ENCODE results near the gene SUPT3H. TPM values are rescaled to one million over a fixed set of nuclear protein-coding genes. Genes with fewer than 3 reads are reported as not detected.

SUPT3H gene
- total and polyA plus RNA-seq, 2 of the 8 experiments (the other 6 are each of a cell fraction or from before 2014, with no cell fraction given), result 18.8 to 23.0 TPM

DNA sequence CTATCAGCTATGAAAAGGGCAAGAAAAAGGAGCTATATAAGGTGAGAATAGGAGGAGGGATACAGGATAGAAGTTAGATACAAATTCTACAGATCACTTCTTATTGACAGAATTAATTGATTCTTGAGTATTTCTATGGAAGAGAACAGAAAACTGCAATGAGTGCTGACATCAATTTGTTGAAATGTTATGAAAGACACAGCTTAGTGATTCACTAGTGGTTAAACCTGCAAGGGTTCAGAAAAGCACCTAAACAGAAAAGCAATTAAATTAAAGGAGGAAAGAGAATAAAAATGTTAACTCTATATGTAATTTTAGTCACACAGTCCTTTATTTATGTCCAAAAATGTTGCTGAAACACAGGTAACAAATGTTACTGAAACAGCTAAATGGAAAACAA, 304.0 kb downstream of the SUPT3H start:
- Histone ChIP-seq H2AFZ (ENCODE audit: low read length) (no peak overlapping the region), H2BK20ac (ENCODE audit: low read length) (no peak overlapping the region), H3K4me3 (ENCODE audit: extremely low read depth in 1 of 4, insufficient read depth in 2 of 4, low read depth in 3 of 4, low read length in 4 of 4) (no peak overlapping the region), H3K27me3 (replicated peaks in 1 of 4; ENCODE audit: control insufficient read depth in 3 of 4, extremely low read depth in 1 of 4, insufficient read depth in 3 of 4, low read length in 3 of 4) (no peaks in the 10 kb centered on the region), H3K9ac (replicated peaks in 1 of 4; ENCODE audit: extremely low read depth in 1 of 4, low read depth in 3 of 4, low read length in 3 of 4) (no peak overlapping the region), H4K5ac (ENCODE audit: insufficient read length, low read depth, low read length) (no peak overlapping the region), H2BK120ac (replicated peaks; ENCODE audit: low read depth, low read length) (no peak overlapping the region), H3K23ac (ENCODE audit: insufficient read length) (no peak overlapping the region), H3K79me2 (ENCODE audit: control insufficient read depth in 1 of 2, insufficient read depth in 2 of 2, low read length in 2 of 2) (no peaks in the 10 kb centered on the region), H4K91ac (replicated peaks; ENCODE audit: insufficient read length, low read length) (no peak overlapping the region), H3K4me1 (replicated peaks in 1 of 4; ENCODE audit: control insufficient read depth in 3 of 4, insufficient read depth in 4 of 4, low read length in 3 of 4) (peaks cover 0 to 3% (median 0%) of the 10 kb centered on the region in 4 experiments; a peak in 2 of 7 replicates), H3K56ac (replicated peaks; ENCODE audit: insufficient read length, low read depth, low read length) (no peak overlapping the region), H2BK12ac (ENCODE audit: low read depth, low read length) (no peak overlapping the region), H3K14ac (ENCODE audit: insufficient read length) (no peak overlapping the region), H3K9me3 (ENCODE audit: insufficient read depth in 2 of 2, low read depth in 1 of 2, low read length in 1 of 2) (peaks cover 0 to 5% of the 10 kb centered on the region in 2 experiments; a peak in 1 of 4 replicates), H2BK5ac (ENCODE audit: low read depth, low read length) (no peak overlapping the region), H3K79me1 (ENCODE audit: low read depth, low read length) (no peaks in the 10 kb centered on the region), H2BK15ac (ENCODE audit: low read length) (no peak overlapping the region), H4K20me1 (replicated peaks in 1 of 2; ENCODE audit: control insufficient read depth in 1 of 2, insufficient read depth in 2 of 2, low read length in 2 of 2) (no peaks in the 10 kb centered on the region), H3K18ac (ENCODE audit: extremely low read depth, low read length) (no peak overlapping the region), H3K4me2 (ENCODE audit: insufficient read depth in 1 of 2, low read depth in 2 of 2, low read length in 2 of 2) (no peak overlapping the region), H3K4ac (replicated peaks; ENCODE audit: insufficient read length, low read depth, low read length) (no peak overlapping the region), H3K23me2 (ENCODE audit: low read depth, low read length) (no peaks in the 10 kb centered on the region), H4K8ac (ENCODE audit: extremely low read depth, insufficient read depth, low read length) (no peak overlapping the region), H3K27ac (ENCODE audit: low read depth, low read length) (no peak overlapping the region), H2AK5ac (ENCODE audit: low read depth, low read length) (no peak overlapping the region), H3K36me3 (ENCODE audit: control insufficient read depth in 2 of 4, insufficient read depth in 4 of 4, low read length in 3 of 4) (no peaks in the 10 kb centered on the region)
- POLR2A ChIA-PET (ENCODE audit: partially characterized antibody), result no interaction called here
- CTCF ChIA-PET (ENCODE audit: partially characterized antibody), result interaction anchor here (0.6 to 1.0 kb wide), 3 partner anchors 22 to 197 kb away, joined by 3 read pairs; no protein-coding TSS in a partner anchor
- no peak for DNase-seq (ENCODE audit: low read depth in 1 of 2, low spot score in 2 of 2)
- FAIRE-seq, result no peak
- no peak for TF ChIP-seq HDAC2 (IDR thresholded peaks at IDR 0.05; ENCODE audit: borderline replicate concordance in 1 of 2, low read depth in 2 of 2, low read length in 2 of 2)
- no peak for TF ChIP-seq CHD1 (IDR thresholded peaks at IDR 0.05; ENCODE audit: low read depth, low read length)
- TF ChIP-seq SAP30 (IDR thresholded peaks at IDR 0.05; ENCODE audit: insufficient read depth, insufficient replicate concordance, low read length), result no peak
- TF ChIP-seq EZH2 (IDR thresholded peaks at IDR 0.05; ENCODE audit: low read depth, low read length, severe bottlenecking), result no peak
- TF ChIP-seq RBBP5 (IDR thresholded peaks at IDR 0.05; ENCODE audit: borderline replicate concordance, low read depth, low read length), result no peak
- no peak for TF ChIP-seq KDM4A (IDR thresholded peaks at IDR 0.05; ENCODE audit: low read depth, low read length, severe bottlenecking)
- TF ChIP-seq GTF2F1 (IDR thresholded peaks at IDR 0.05; ENCODE audit: borderline replicate concordance, low read depth, low read length), result no peak
- no peak for TF ChIP-seq GABPA (IDR thresholded peaks at IDR 0.05; ENCODE audit: borderline replicate concordance, insufficient read depth, low read length)
- no peak for TF ChIP-seq JUN (IDR thresholded peaks at IDR 0.05; ENCODE audit: low read depth, low read length)
- no peak for TF ChIP-seq BRCA1 (IDR thresholded peaks at IDR 0.05; ENCODE audit: low read depth, low read length)
- no peak for TF ChIP-seq CREB1 (IDR thresholded peaks at IDR 0.05)
- TF ChIP-seq TAF7 (optimal IDR thresholded peaks at IDR 0.05; ENCODE audit: borderline replicate concordance, low read depth, low read length), result no peak
- TF ChIP-seq KDM5A (IDR thresholded peaks at IDR 0.05; ENCODE audit: low read length), result no peak
- TF ChIP-seq POLR2A (IDR thresholded peaks at IDR 0.05; ENCODE audit: control extremely low read depth in 1 of 2, low read depth in 2 of 2, low read length in 2 of 2), result no peak
- TF ChIP-seq SP4 (IDR thresholded peaks at IDR 0.05; ENCODE audit: low read length), result no peak
